Measurements from ENCODE around the gene MTX2.

The MTX2 gene

GRCh38 chr2:176383836-176384442 lies 114.7 kb downstream of the MTX2 start:
- DNase-seq, result no peak

- DNase-seq, result no peak
Measured at GRCh38 chr2:176385219-176385759, 116.0 kb downstream of the MTX2 start.

GRCh38 chr2:176385838-176386237 lies 116.6 kb downstream of the MTX2 start:
- no peak for DNase-seq
